ENCODE results near the gene EIF4B.
A peak's percentile ranks its signal among the peaks of the same experiment; 100 is the strongest.
"Not testable (repeated sequence)": the region's sequence is repeated elsewhere in the genome, so short reads cannot be mapped to it uniquely, and the experiment has no call there.

EIF4B gene

GRCh38 chr12:53004178-53004577, 2.1 kb upstream of the EIF4B start:
- Histone ChIP-seq H3K4me1 (ENCODE audit: insufficient read depth, insufficient read length) (no peaks in the 10 kb centered on the region), H3K4me3 (ENCODE audit: insufficient read length, low read depth) (peak overlapping the region; percentile 99), H3K9ac (ENCODE audit: insufficient read length, low read depth) (peak overlapping the region; percentile 7), H3K9me3 (ENCODE audit: insufficient read depth, low read length) (no peaks in the 10 kb centered on the region), H3K27me3 (ENCODE audit: insufficient read depth, insufficient read length) (no peaks in the 10 kb centered on the region), H3K36me3 (ENCODE audit: insufficient read depth, insufficient read length, low read length) (peaks cover 22% of the 10 kb centered on the region)
- no peak for TF ChIP-seq SUZ12 (IDR thresholded peaks at IDR 0.05; ENCODE audit: extremely low read depth, insufficient read depth, insufficient read length)
- peak; percentile 21 for TF ChIP-seq YY1 (IDR thresholded peaks at IDR 0.05; ENCODE audit: insufficient read depth, insufficient read length)
- no peak for TF ChIP-seq ZNF274 (IDR thresholded peaks at IDR 0.05; ENCODE audit: low read depth, low read length)
- DNase-seq (ENCODE audit: low read depth, low spot score): peak; percentile 60

- peak; percentile 46 for DNase-seq (ENCODE audit: low read depth, low spot score)
- Histone ChIP-seq H3K27me3 (ENCODE audit: insufficient read depth, insufficient read length) (no peaks in the 10 kb centered on the region), H3K9ac (ENCODE audit: insufficient read length, low read depth) (peak overlapping the region; percentile 25), H3K36me3 (ENCODE audit: insufficient read depth, insufficient read length, low read length) (peaks cover 26% of the 10 kb centered on the region), H3K4me3 (ENCODE audit: insufficient read length, low read depth) (peak overlapping the region; percentile 99), H3K9me3 (ENCODE audit: insufficient read depth, low read length) (no peaks in the 10 kb centered on the region), H3K4me1 (ENCODE audit: insufficient read depth, insufficient read length) (no peaks in the 10 kb centered on the region)
- no peak for TF ChIP-seq YY1 (IDR thresholded peaks at IDR 0.05; ENCODE audit: insufficient read depth, insufficient read length)
- TF ChIP-seq ZNF274 (IDR thresholded peaks at IDR 0.05; ENCODE audit: low read depth, low read length): no peak
Measured at GRCh38 chr12:53004582-53004981, 1.7 kb upstream of the EIF4B start.

- Histone ChIP-seq H3K9ac (ENCODE audit: insufficient read length, low read depth) (peak overlapping the region; percentile 94), H3K9me3 (ENCODE audit: insufficient read depth, low read length) (no peaks in the 10 kb centered on the region), H3K27me3 (ENCODE audit: insufficient read depth, insufficient read length) (no peaks in the 10 kb centered on the region), H3K4me3 (ENCODE audit: insufficient read length, low read depth) (peak overlapping the region; percentile 99), H3K4me1 (ENCODE audit: insufficient read depth, insufficient read length) (peaks cover 5% of the 10 kb centered on the region), H3K36me3 (ENCODE audit: insufficient read depth, insufficient read length, low read length) (peaks cover 34% of the 10 kb centered on the region)
- no peak for DNase-seq (ENCODE audit: low read depth, low spot score)
- TF ChIP-seq YY1 (IDR thresholded peaks at IDR 0.05; ENCODE audit: insufficient read depth, insufficient read length): no peak
- no peak for TF ChIP-seq SUZ12 (IDR thresholded peaks at IDR 0.05; ENCODE audit: extremely low read depth, insufficient read depth, insufficient read length)
- no peak for TF ChIP-seq ZNF274 (IDR thresholded peaks at IDR 0.05; ENCODE audit: low read depth, low read length)
Measured at GRCh38 chr12:53005215-53005985, 856 bp upstream of the EIF4B start.

- Histone ChIP-seq H3K9me3 (ENCODE audit: insufficient read depth, low read length) (no peaks in the 10 kb centered on the region), H3K27me3 (ENCODE audit: insufficient read depth, insufficient read length) (no peaks in the 10 kb centered on the region), H3K4me3 (ENCODE audit: insufficient read length, low read depth) (peak overlapping the region; percentile 99), H3K36me3 (ENCODE audit: insufficient read depth, insufficient read length, low read length) (peaks cover 42% of the 10 kb centered on the region), H3K4me1 (ENCODE audit: insufficient read depth, insufficient read length) (peaks cover 6% of the 10 kb centered on the region), H3K9ac (ENCODE audit: insufficient read length, low read depth) (peak overlapping the region; percentile 100)
- DNase-seq (ENCODE audit: low read depth, low spot score): peak; percentile 69
- TF ChIP-seq SUZ12 (IDR thresholded peaks at IDR 0.05; ENCODE audit: extremely low read depth, insufficient read depth, insufficient read length) (no peak), YY1 (IDR thresholded peaks at IDR 0.05; ENCODE audit: insufficient read depth, insufficient read length) (no peak), ZNF274 (IDR thresholded peaks at IDR 0.05; ENCODE audit: low read depth, low read length) (no peak)
Measured at GRCh38 chr12:53006810-53007309, 604 bp downstream of the EIF4B start.

- Histone ChIP-seq H3K4me1 (ENCODE audit: insufficient read depth, insufficient read length) (peaks cover 6% of the 10 kb centered on the region), H3K4me3 (ENCODE audit: insufficient read length, low read depth) (peak overlapping the region; percentile 99), H3K36me3 (ENCODE audit: insufficient read depth, insufficient read length, low read length) (peaks cover 45% of the 10 kb centered on the region)
Measured at GRCh38 chr12:53007343-53007742, 1.1 kb downstream of the EIF4B start.

GRCh38 chr12:53008760-53009159, 2.5 kb downstream of the EIF4B start:
- Histone ChIP-seq H3K36me3 (ENCODE audit: insufficient read depth, insufficient read length, low read length) (peaks cover 55% of the 10 kb centered on the region), H3K9ac (ENCODE audit: insufficient read length, low read depth) (peak overlapping the region; percentile 43)
- not testable (repeated sequence) for H3K27me3 ChIP-seq (ENCODE audit: insufficient read depth, insufficient read length); H3K4me1 ChIP-seq (ENCODE audit: insufficient read depth, insufficient read length); DNase-seq (ENCODE audit: low read depth, low spot score); H3K9me3 ChIP-seq (ENCODE audit: insufficient read depth, low read length); H3K4me3 ChIP-seq (ENCODE audit: insufficient read length, low read depth)

More at GRCh38 chr12:53007343-53007742, 1.1 kb downstream of the EIF4B start:
- Histone ChIP-seq H3K27me3 (ENCODE audit: insufficient read depth, insufficient read length) (no peaks in the 10 kb centered on the region), H3K9ac (ENCODE audit: insufficient read length, low read depth) (peak overlapping the region; percentile 100), H3K9me3 (ENCODE audit: insufficient read depth, low read length) (no peaks in the 10 kb centered on the region)
- no peak for DNase-seq (ENCODE audit: low read depth, low spot score)
- no peak for TF ChIP-seq YY1 (IDR thresholded peaks at IDR 0.05; ENCODE audit: insufficient read depth, insufficient read length)
- TF ChIP-seq SUZ12 (IDR thresholded peaks at IDR 0.05; ENCODE audit: extremely low read depth, insufficient read depth, insufficient read length): no peak
- TF ChIP-seq ZNF274 (IDR thresholded peaks at IDR 0.05; ENCODE audit: low read depth, low read length): no peak

- no peak for TF ChIP-seq YY1 (IDR thresholded peaks at IDR 0.05; ENCODE audit: insufficient read depth, insufficient read length)
- no peak for TF ChIP-seq ZNF274 (IDR thresholded peaks at IDR 0.05; ENCODE audit: low read depth, low read length)
- no peak for TF ChIP-seq SUZ12 (IDR thresholded peaks at IDR 0.05; ENCODE audit: extremely low read depth, insufficient read depth, insufficient read length)
- no peak overlapping the region for H3K9ac ChIP-seq (ENCODE audit: insufficient read length, low read depth)
- peaks cover 74% of the 10 kb centered on the region for H3K36me3 ChIP-seq (ENCODE audit: insufficient read depth, insufficient read length, low read length)
- H3K9me3 ChIP-seq (ENCODE audit: insufficient read depth, low read length): no peaks in the 10 kb centered on the region
- H3K27me3 ChIP-seq (ENCODE audit: insufficient read depth, insufficient read length): no peaks in the 10 kb centered on the region
- peaks cover 6% of the 10 kb centered on the region for H3K4me1 ChIP-seq (ENCODE audit: insufficient read depth, insufficient read length)
- no peak overlapping the region for H3K4me3 ChIP-seq (ENCODE audit: insufficient read length, low read depth)
- DNase-seq (ENCODE audit: low read depth, low spot score): no peak
Measured at GRCh38 chr12:53010955-53011354, 4.7 kb downstream of the EIF4B start.

All from NT2/D1 (cell line).